Limb (tissue), 2 donors: ENCODE results near the gene PTS.

Experiments used
- DNase-seq, 2 donors: peaks; one replicate each; pipeline ENCODE4 v3.0.0-alpha.2; 2016; ENCODE audit errors: extremely low spot score in 2 of 2

PTS gene

DNA sequence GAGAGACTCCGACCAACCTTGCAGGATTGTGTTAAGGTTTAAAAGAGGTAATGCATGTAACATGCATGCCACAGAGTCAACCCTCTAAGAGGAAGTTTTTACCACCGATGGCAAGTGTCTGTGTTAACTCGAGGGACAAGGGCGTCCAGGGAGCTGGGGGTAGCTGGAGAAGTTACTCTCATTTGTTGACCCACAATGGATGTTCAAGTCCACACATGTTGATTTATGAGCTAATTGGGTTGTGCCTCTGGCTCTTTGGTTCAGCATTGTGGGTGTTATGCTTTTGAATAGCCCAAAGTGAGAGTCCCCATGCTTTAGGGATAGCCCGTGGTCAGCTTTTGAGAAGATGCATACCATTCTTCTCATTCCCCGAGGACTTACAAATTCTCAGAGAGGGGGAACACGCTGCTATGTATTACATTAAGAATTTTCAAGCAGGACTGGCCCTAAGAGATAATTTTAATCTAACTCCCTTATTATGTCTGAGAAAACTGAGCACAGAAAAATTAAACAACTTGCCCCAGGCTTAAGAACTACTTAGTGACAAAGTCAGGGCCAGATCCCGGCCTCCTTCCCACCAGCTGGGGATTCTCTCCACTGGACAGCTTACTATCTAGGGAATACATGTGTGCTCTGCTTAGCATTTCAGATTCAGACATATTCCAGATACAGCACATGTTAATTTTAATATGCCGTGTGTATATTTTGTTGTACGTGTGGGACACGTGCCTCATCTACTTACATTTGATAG, 39.6 kb downstream of the PTS start:
- no peak for DNase-seq

DNA sequence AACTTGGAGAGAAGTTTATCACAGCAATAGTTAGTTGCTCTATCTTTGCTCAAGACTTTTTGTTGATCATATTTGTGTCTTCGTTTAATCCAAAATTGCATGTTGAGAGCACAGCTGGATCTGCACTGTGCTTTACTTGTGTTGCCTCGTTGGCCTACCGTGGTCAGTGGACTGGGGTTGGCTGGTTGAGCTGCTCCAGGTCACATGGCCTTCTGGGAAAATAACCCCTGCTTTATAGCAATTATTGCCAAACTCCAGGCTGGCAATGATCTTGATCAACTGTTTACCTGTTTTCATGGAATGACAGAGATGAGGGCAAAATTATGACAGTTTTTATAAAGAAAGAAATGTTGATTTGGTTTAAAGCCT, 40.2 kb downstream of the PTS start:
- no peak for DNase-seq

DNA sequence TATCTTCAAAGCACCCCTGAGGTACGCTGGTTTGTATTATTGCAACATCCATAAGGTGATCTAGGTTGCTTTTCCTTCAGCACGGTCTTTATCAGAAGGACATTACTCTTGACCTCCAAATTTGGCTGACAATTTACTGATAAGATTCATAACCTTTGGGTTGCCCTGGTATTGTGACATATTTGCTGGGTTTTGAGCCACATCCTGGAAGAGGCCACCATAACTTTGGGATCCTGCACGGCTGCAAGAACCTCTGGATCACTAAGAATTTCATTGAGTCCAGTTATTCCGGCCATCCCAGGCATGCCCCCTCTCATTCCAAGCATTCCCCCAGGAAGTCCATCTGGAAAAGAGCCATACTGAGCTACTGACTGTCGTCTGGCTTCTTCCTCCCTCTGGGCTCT, 41.0 kb downstream of the PTS start:
- no peak for DNase-seq

DNA sequence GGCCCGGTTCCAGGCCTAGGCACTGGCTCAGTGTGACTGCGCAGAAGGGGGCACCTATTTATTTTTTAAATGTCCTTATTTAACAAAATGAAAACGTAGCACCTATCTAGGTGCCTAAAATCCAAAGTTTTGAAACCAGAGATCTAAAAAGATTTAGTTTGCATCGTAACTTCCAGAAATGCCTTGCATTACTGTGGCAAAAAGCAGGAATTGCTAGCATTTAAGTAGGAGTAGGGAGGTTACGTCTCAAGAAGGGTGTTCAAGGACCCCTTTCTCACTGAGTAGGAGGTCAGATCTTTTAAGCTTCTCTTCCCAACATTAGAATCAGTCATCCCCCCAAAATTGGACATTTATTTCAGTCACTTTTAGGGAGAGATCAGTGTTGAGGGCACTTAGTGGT, 42.2 kb downstream of the PTS start:
- DNase-seq = no peak

DNA sequence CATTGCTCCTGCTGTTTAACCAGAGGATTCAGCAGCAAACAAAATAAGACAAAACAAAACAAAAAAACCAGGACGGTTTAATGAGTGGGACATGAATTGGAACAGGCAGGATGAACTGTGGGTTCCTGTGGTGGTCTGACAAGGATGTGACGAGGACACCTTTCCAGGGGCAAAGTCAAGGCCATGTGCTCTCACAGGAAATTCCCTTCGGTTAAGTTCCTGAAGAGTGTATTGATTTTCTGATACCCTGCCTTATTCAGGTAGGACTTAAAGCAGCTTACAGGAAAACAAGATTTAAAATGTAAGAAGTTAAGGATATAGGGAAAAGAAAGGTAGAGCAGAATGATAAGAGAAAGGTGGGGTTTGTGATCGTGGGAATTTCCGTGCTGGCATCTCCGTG, 42.9 kb downstream of the PTS start:
- no peak for DNase-seq

DNA sequence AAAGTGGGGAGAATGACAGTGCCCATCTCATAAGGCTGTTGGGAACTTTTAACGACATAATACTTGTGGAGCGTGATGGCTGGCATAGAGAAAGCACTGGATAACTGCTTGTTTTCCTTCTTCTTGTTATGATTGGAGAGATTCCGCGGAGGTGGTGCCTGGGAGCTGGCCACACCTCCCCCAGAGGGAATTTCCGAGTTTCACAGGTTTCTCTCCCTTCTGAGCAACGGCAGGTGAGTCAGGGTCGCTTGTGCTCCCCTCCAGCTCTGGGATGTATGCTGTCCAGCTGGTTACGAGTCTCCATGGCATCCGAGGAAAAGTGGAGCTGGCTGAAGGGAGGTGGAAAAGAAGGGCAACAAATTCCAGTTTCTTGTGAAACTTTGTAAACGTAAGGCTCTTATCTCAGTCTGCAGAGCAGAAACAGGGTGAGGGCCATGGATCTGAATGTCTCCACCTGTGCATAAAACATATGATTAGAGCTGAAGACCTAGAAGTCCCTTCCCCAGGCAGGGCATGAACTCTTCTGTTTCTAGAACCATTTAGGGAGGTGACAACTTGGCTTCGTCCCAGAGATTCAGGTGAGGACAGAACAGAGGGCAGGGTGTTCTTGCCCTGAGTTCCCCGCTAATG, 44.4 kb downstream of the PTS start:
- DNase-seq = no peak

DNA sequence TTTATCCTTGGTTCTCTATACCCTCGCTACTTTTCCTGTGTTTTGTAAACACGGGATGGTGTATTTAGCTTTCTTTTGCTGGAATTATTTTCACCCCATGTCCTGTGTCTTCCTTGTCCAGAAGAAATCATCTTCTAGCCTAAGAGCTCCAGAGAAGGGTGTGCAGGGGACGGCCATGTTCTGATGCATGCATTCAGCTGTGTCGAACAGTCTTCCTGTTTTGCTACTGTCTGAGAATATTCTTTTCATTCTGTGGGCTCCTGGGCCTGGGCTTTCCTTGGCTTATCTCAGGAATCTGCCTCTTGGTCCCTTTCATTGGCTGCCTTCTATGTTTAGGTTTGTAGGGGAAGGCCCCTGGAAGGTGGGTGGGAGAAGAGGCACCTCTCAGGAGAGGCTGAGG, 45.0 kb downstream of the PTS start:
- no peak for DNase-seq

DNA sequence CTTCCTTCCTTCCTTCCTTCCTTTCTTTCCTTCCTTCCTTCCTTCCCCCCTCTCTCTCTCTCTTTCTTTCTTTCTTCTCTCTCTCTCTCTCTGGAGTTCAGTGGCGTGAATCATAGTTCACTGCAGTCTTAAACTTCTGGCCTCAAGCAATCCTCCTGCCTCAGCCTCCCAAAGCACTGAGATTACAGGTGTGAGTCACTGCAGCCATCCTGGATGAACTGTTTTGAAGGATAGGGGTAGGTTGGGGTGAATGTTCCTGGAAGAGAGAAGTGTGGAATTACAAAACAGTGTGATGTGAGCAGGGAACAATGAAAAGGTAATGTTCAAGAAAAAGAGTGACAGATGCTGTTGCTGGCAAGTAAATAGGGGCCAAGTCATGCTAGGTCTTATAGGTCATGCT, 46.8 kb downstream of the PTS start:
- DNase-seq = no peak

DNA sequence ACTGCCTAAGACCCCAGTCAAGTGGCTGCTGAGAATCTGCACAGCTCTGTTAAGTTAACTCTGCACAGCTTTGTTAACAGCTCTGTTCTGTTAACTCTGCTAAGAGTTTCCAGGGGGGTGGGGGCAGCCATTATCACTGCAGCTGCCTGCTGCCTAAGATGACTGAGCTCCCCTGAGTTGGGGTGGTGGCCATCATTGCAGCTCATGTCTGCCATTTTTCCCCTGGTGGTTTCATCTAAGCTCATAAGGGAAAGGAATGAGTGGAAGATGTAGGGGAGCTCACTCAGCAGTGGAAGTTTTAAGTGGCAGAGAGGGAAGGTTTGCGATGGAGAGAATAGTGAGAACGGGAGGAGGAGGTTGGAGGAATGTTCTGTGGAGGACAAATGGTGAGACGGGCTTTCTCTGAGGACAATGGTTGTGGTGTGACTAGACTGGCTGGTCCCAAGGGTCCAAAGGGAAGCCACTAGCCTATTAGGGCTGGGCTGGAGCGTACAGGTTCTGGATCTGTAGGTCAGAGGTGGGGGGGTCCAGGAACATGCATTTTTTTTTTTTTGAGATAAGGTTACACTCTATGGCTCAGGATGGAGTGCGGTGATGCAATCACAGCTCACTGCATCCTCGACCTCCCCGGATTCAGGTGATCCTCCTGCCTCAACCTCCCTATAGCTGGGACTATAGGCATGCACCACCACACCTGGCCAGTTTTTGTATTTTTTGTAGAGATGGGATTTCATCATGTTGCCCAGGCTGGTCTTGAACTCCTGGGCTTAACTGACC, 48.0 kb downstream of the PTS start:
- DNase-seq = no peak

DNA sequence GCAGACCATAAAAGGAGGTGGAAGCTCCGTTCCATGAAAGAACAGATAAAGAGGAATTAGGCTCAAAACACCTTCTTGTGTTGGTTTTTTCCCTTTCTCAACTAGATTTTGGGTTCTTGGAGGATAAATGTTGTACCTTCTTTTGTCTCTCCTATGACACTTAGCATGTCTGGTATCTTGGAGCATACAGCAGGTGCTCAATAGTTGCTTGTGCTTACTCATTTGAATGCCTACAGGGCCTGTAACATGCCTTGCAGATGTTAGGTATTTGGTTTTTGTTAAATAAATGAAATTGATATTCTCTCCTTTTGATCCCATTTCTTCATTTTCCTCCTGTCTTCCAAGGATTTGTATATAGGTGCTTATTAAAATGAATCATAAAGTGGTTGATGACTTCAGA, 50.8 kb downstream of the PTS start:
- DNase-seq = no peak

DNA sequence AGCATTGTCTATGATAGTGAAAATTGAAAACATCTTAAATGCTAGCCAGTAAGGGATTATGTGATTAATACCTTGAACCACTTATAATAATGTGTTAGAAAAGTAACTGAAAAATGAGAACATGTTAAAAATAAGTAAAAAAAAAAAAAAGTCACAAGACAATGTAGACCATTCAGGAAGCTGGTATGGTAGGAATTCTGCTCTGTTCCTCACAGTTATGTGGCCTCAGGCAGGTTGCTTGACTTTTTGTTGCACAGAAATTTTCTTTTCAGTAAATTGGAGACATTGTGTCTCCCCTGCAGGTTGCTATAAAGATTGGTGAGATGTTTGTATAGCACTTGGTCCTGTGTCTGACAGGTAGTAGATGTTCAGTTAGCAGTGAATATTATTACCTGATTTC, 51.7 kb downstream of the PTS start:
- DNase-seq = no peak

DNA sequence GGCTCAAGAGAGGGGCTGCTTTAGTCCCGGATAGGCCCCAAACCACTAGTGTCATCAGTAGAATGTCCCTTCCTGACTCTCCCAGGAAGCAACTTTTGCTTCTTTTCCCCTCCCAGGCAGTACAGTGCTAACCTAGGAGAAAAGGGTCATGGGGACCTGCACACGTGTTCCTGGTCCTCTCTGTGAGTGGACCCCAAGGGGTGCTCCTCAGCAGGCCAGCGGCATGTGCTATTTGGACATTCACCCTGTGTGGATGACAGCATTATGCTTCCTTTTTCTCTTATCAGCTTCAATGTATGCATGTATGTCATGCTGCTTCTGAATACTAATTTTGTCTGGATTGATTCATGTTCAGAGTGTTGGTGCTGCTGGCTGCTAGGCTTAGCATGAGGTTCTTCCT, 52.6 kb downstream of the PTS start:
- DNase-seq = no peak

DNA sequence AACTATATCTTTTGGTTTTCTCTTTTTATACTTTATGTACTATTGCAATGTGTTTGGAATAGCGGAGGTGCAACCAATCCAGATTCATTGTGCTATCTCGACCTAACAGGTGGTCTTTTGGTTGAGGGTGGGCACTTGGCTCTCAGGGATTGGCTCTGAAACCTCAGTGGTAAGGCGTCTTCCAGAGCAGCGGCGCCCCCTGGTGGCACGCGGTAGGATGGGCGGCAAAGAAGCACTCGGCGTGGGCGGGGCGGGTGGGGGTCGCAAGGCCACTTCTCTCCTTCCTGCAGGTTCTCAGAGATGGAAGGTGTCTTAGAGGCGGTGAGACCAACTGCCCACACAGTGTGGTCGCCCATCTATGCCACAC, 53.7 kb downstream of the PTS start:
- DNase-seq = peak; percentile 56 to 84

DNA sequence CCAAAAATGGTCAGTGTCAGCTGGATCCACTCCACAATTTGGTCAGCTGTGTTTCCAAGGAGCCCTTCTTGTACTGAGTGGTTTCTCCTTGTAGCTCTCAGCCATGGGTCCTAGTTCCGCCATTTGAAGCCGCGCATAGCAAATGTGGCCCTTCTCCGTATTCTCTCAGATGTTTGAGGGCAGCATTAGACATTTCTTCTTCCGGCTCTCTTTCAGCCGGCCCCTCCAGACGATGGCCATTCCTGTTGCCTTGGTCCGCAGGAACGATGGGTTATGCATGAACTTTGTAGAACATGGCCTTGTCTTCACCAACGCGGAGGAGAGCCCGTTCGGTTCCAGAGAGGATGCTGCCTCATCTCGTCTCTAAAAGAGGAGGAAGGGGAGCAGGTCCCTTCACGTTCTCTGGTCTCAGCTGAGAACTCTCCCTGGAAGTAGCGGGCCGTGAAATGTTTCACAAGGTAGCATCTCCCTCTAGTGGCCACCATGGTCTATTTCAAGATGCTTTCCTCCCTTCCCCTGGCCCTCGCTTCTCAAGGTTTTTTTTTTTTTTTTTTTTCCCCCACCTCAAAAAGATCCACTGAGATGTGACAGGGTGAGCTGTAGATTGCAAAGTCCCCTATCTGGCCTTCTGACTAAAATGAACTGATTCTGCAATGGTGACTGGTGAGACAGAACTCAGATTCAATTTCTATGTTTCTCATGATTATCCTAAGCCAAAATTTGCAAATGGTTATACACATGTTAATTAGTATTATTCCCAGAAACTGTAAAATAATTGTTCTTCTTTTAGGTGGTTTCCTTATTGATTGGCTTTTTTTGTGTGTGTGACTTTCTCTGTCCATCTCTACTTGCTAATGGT, 54.3 kb downstream of the PTS start:
- peak; percentile 76 to 89 for DNase-seq

DNA sequence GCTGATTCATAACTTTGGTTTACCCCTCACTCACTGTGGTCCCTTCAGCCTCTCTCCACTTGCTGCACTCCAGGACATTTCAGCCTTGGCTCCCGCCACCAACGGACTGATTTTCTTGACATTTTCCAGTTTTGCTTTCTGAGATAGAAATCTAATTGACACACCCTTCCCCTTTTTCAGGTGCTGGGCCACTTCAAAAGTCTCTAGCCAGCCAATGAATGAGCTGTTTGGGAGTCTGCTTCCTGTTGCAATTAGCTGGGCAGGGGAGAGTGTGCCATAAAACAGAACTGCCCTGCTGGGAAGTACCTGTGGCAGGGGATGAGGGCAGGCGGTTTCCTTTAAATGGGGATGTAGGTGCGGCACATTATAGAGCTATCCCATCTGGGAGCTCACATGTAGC, 55.5 kb downstream of the PTS start:
- no peak for DNase-seq
